ENCODE measurements around the gene FBXO3.
A peak's percentile ranks its signal among the peaks of the same experiment; 100 is the strongest.

- TF ChIP-seq POLR2A (IDR thresholded peaks at IDR 0.05) (no peak), CTCF (IDR thresholded peaks at IDR 0.05) (peak; percentile 77 to 95 (median 82))
Observed at GRCh38 chr11:33808228-33808828, 34.0 kb upstream of the FBXO3 start.

Data from Peyer's patch (tissue), 4 donors.